ENCODE measurements around the gene BPTF.

- TF ChIP-seq CTCF (IDR thresholded peaks at IDR 0.05) (no peak), POLR2A (IDR thresholded peaks at IDR 0.05) (no peak)
Measured at GRCh38 chr17:67902511-67903231, 77.4 kb downstream of the BPTF start.
